Erythroblast (primary cell): ENCODE results near the gene MBNL2.
A peak's percentile ranks its signal among the peaks of the same experiment; 100 is the strongest.

Experiments used
- DNase-seq, 2 experiments: peaks; one replicate each; lab custom pipeline; 2025; lab: John Stamatoyannopoulos, UW
- GATA1 ChIP-seq: IDR thresholded peaks from 2 replicates; pipeline ENCODE4 v1.6.1; 2011; ENCODE audit warnings: low read depth, mild to moderate bottlenecking, control low read depth, low read length, moderate library complexity
- POLR2A ChIP-seq: IDR thresholded peaks from 2 replicates; pipeline ENCODE4 v1.6.1; 2011; ENCODE audit warnings: mild to moderate bottlenecking, low read length

The MBNL2 gene

DNA sequence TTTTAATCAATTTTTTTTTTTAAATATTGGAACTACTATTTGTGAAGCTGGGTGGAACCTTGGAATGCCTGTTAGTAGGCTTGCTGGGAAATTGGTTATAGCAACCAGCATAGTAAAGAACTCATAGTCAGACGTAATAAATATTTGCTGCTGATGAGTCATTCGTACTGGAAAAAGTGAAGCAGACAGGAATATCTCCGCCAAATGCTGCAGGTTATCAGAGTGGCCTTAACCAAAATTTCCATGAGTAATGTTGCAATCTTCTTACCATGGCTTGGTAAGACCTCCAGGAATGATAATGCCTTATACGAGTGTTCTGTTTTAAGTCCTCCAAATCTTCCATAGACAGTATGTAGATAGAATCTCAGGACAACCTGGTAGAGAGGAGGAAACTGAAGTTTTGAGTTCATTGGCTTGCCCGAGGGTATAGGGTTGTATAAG, 34.2 kb downstream of the MBNL2 start:
- TF ChIP-seq GATA1 (no peak), POLR2A (peak; percentile 51)
- peak; percentile 83 to 90 for DNase-seq

DNA sequence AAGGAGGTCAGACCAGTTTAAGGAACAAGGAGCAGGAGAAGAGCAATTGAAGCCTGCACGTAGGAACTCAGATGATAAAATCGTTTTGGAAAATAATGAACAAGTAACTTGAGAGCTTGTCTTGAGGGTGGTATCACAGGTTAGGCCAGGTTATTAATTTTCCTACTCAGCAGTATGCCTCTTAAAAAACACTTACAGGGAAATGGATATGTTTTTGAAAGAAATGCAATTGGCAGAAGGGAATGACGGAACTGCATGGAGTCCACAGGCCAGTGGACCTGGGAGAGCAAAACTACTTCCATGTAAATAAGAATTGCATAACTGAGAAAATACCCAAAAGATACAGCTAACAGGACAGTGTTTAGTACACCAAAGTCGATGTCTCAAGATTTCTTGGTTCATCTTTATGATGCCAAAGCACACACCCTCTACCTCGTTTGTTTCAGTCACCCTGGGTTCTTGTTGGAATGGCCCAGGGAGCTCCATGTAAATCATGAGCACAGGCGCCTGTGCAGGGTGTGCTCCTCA, 35.2 kb downstream of the MBNL2 start:
- no peak for TF ChIP-seq POLR2A
- no peak for TF ChIP-seq GATA1
- peak in 1 of 2 experiments; percentile 70 for DNase-seq

DNA sequence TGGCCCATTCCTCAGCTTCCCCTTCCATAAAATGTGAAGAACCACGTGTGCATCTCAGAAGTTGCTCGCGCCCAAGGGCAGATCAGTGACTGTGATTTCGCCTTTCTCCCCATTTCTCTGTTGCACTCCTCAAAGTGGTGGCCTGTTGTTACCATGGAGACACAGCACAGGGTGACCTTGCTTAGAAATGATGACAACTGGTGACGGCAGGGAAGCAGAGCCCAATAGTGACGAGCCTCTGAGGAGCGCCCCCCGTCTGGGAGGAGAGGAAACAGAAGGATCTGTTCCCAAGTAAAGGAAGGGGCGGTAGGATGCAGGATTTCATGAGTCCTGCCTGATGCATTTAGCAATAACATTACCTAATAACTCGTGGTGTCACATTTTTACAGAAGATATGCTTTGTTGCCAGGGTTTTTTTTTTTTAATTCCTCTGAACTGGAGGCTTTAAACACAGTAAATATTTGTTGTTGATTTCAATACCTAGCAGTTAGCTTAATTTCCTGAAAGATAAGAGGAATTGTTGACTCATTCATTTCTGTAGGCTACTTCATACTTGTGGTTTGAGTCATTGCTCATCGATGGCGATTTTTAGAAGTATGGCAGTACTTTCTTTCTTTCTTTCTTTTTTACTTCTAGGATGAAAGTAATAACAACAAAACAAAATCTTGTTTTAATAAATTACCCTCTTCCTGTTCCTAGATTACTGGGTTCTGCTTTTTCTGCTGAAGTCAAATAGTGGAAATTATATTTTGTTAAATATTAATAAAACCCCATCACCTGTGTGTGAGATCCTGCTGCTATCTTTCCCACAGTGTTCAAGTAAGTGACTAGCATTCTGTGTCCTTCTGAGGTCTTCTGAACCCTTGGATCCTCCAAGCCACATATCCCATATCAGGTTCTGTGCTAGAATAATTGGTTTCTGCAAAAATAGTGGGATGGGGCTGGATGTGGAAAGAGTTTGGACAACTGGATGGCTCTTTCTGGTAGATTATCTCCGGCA, 36.0 kb downstream of the MBNL2 start:
- DNase-seq = peak; percentile 86 to 91
- TF ChIP-seq GATA1 (no peak), POLR2A (peak; percentile 25)

DNA sequence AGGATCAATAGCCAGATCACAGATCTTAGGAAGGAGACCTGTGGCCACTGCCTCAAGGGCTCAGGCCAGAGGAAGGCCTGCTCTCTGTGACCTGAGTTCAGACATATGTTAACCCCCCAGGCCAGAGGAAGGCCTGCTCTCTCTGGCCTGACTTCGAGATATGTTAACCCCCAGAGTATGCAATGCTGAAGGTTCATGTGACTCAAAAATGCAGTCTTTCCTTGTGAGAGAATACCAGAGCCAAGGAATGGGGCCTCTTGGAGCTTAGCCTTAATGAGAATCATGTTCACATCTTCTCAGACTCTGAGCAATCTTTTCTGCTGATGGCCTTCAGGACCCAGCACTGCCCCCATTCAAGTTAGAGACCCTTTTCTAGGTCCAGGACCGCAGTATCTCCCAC, 36.7 kb downstream of the MBNL2 start:
- DNase-seq = peak; percentile 31 to 73
- no peak for TF ChIP-seq POLR2A
- TF ChIP-seq GATA1 = no peak

DNA sequence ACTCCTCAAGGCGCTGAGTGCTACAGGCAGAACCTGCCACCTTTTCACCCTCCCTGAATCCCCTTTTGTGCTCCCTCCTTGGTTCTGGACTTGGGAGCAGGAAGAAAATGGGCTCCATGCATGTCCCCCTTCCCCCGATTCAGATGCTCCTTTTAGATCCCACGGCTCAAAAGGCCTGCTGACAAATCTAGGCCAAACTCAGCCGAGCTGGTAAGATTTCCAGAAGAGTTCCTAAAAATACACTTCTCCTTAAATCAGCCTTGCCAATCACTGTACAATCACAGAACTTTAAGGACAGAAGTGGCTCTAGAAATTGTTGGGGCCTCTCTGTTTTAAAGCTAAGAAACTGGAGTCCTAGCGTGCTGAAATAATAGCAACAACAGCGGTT, 37.3 kb downstream of the MBNL2 start:
- DNase-seq = peak in 1 of 2 experiments; percentile 57
- TF ChIP-seq POLR2A (no peak), GATA1 (no peak)

DNA sequence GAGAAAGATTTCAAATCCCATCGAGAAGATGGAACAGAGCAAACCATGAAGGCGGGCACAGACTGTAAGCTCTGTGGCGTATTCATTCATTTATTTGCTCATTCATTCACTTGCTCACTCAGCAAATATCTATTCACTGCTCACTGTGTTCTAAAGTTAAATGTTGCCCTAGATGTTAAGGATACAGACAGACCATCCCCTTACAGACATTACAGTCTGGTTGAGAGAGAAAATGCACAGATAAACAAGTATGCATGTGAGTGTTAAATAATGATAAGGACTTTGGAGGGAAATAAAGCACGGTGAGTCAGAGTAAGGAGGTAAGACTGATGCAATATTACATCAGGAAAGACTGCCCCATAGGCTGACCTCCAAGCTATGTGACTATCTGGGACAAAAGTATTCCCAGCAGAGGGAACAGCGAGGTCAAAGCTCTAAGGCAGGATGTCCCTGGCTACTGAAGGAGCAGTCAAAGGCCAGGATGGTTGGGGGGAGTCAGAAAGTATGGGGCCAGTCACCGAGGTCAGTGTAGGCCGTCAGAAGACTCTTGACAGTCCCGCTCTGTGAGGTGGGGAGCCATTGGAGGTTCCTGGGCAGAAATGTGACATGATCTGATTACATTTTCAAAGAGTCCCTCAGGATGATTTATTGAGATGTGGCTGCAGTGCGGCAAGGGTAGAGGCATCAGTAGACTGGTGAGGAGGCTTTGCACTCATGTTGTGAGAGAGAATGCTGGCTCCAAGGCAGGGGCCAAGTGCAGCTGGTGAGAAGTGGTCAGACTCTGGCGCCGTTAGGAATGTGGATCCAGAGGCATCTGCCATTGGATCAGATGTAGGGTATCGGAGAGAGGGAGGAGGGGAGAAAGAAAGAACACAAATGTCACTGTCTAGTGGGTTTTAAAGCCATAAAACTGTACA, 37.9 kb downstream of the MBNL2 start:
- DNase-seq = peak; percentile 92 to 95
- TF ChIP-seq GATA1 (peak; percentile 32), POLR2A (peak; percentile 62)

DNA sequence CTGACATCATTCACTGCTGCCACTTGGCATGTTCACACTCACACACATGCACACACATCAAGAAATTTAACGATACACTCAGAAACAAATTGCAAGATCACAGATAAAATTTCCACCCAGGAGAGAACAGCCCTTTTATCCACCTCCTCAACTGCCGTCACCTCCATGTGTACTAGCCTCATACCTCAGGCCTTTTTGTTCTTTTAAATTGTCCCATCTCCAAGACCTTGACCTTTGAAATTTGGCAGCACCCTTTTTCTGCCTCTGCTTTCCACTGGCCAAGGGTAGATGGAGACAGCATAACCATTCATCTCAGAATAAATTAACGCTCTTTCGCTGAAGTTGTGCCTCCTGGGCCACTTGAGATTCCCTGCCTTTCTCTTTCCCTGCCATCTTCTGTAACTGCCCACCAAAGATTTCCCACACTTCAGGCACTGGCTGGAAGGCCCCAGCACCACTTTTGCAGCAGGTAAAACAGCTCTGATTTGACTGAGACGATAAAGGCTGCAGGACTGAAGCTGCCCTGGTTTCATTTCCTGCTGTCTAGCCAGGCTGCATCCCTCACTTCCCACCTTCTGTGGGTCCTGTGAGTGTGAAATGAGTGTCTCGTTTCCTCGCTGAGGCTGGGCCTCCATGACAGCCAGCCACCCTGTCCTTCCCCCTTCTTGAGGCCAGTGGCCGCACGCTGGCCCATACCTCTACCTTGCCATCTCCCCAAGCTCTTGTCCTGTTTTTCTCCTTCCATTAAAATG, 39.3 kb downstream of the MBNL2 start:
- no peak for TF ChIP-seq GATA1
- no peak for TF ChIP-seq POLR2A
- DNase-seq = peak in 1 of 2 experiments; percentile 43

DNA sequence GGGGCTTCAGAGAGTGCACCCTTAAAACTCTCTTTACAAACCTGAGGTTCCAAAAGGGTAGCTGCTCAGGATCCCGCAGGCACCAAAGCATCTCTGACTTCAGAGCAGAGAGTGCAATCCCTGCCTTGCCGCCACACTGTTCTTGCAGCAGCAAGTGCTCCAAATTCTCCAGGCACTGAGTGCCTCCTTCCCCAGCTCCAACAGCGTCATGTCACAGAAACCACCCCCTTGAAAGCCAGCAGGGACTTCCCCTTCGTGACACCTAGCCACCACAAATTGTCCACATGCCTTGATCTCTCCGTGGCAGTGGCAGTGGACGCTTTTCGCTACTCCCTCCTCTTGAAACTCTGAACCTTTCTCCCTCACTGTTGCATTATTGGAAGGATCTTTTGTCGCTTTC, 39.9 kb downstream of the MBNL2 start:
- peak in 1 of 2 experiments; percentile 34 for DNase-seq
- TF ChIP-seq POLR2A = no peak
- no peak for TF ChIP-seq GATA1

DNA sequence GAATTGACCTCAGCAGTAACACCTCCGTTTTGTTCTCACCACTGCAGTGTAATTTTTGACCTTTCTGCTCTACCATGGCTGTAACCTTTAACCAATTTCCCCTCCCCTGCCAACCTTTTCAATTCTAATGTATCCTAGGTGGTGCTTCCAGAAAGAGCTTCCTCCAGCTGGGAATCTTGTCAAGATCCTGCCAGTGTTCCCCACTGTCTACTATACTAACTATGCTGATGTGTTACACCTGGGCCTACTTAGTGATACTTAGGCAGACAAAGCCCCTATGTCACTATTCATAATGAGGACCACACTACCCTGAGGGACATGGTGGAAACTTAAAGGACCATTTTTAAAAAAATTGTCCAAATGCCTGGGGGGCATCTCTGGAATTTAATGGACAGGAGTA, 41.0 kb downstream of the MBNL2 start:
- no peak for DNase-seq
- TF ChIP-seq POLR2A = no peak
- no peak for TF ChIP-seq GATA1

DNA sequence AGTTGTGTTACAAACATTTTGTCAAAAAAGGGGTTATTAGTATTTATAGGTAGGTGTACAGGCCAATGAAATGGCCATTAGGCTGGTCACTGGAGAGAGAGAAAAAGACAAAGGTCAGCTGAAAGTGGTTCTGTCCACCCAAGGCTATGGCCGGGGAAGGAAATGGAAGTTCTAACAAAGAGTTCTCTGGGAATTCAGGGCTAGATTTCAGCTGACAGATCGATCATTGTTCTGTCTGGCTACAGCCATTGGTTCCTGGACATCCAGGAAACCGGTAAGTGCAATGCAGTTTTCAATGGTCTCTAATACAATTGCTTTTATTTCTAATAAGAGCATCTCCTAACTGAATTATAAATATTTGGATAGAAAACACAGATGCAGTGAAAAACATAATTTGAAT, 42.5 kb downstream of the MBNL2 start:
- no peak for DNase-seq
- TF ChIP-seq POLR2A (no peak), GATA1 (no peak)

DNA sequence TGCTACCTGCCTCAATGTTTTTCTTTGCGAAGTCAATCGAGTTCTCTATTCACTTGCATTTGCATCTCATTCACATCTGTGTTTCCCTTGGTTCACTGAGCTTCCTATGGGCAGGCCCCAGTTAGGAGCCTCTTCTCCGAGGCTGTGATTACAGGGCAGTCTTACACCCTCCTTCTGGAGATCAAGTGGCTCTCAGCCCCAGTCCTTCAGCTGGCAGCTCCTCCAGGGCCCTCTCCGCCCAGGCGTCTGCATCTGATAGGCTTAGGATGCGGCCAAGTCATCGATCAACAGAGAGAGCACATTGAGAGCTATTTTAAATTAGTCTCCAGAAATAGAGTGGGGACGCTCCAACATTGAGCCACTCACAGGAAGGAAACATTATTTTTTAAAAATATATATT, 44.2 kb downstream of the MBNL2 start:
- DNase-seq = peak in 1 of 2 experiments; percentile 38
- TF ChIP-seq GATA1 = no peak
- TF ChIP-seq POLR2A = no peak

DNA sequence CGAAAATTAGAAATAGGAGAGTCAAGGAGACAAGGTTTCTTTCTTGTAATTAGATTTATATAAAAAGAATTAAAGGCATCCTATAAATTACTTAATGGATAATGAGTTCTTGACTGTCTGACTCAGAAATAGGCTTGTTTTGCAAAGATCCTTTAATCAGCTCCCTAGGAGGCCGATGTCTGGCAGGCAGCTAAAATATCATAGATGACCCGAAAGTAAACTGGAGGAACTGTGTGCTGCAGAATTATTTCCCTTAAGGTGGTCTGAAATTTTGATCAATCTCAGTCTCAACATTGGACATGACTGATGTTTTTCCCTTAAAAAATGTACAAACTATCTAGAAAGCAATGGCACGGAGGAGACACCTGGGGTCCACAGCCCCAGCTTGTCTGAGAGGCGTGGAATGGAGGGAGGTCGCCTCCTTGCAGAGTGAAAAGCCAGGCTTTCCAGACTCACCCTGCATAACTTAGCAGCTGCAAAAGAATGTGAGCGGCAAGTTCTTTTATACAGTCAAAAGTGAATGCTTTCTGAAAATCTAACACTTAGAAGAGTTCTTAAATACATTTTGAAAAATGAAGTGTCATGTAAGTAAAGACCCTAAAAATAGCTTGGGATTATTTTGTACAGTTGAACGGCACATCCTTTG, 44.8 kb downstream of the MBNL2 start:
- no peak for DNase-seq
- TF ChIP-seq POLR2A = no peak
- TF ChIP-seq GATA1 = no peak

DNA sequence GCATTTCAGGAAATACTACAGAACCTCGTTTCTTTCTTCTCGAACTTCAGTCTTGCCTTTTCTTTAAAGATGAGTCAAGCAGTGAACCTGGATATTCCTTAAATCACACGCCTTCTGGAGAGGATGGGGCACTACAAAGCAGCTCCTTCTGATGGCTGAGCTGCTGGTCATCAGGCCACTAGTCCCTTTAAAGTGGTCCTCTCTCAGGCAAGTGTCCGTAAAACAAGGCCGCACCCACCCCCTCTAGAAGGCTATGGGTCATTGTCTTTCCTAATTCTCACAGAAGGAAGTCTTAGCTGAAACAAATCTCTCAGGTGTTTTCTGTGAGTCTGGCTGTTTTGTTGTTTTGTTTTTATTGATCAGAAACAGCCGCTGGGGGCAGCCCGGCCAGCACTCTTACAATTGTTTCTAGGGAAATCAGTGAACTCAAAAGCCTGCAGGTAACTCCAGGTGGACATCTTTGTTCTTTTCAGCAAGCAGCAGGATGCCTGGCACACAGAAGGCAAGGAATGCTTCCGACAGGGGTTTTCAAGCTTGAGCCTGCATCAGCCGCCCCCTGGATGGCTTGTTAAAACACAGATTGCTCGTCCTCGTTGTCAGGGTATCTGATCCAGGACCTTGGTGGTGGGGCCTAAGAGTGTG, 45.4 kb downstream of the MBNL2 start:
- no peak for DNase-seq
- TF ChIP-seq GATA1 (no peak), POLR2A (no peak)
